NT2/D1 (cell line): ENCODE results near the gene CASQ2.

ENCODE experiments used
- SUZ12 ChIP-seq: IDR thresholded peaks from 2 replicates; pipeline ENCODE4 v1.6.1; 2011; ENCODE audit not compliant: insufficient read length, insufficient read depth; ENCODE audit errors: extremely low read depth
- YY1 ChIP-seq: IDR thresholded peaks from 2 replicates; pipeline ENCODE4 v1.6.1; 2011; ENCODE audit not compliant: insufficient read length, insufficient read depth
- ZNF274 ChIP-seq: IDR thresholded peaks from 2 replicates; pipeline ENCODE4 v1.6.1; 2011; ENCODE audit warnings: mild to moderate bottlenecking, low read depth, low read length

DNA sequence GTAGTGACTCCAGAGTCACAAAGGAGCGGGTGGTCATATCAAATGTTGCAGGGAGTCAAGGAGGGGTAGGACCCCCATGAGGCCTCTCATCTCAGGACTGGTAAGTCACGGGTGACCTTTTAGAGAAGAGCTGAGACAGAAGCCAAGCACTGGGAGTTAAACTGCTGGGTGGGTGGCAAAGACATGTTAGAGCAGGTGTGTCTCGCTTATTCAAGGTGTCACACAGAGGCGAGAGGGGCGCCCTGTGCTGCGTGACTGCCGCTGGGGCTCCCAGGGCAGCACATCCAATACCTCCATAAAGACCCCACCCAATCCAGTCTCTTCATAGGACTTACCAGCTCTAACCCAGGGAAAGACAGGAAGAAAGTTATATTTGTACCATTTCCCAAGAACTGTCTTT is 15.2 kb downstream of the CASQ2 start:
- TF ChIP-seq SUZ12, result no peak
- TF ChIP-seq ZNF274, result no peak
- no peak for TF ChIP-seq YY1
